ENCODE results near the gene SPATC1L. TPM values are rescaled to one million over a fixed set of nuclear protein-coding genes. Genes with fewer than 3 reads are reported as not detected.

The SPATC1L gene
- total RNA-seq, 1 donor from 2014 or later, result 8.6 TPM

DNA sequence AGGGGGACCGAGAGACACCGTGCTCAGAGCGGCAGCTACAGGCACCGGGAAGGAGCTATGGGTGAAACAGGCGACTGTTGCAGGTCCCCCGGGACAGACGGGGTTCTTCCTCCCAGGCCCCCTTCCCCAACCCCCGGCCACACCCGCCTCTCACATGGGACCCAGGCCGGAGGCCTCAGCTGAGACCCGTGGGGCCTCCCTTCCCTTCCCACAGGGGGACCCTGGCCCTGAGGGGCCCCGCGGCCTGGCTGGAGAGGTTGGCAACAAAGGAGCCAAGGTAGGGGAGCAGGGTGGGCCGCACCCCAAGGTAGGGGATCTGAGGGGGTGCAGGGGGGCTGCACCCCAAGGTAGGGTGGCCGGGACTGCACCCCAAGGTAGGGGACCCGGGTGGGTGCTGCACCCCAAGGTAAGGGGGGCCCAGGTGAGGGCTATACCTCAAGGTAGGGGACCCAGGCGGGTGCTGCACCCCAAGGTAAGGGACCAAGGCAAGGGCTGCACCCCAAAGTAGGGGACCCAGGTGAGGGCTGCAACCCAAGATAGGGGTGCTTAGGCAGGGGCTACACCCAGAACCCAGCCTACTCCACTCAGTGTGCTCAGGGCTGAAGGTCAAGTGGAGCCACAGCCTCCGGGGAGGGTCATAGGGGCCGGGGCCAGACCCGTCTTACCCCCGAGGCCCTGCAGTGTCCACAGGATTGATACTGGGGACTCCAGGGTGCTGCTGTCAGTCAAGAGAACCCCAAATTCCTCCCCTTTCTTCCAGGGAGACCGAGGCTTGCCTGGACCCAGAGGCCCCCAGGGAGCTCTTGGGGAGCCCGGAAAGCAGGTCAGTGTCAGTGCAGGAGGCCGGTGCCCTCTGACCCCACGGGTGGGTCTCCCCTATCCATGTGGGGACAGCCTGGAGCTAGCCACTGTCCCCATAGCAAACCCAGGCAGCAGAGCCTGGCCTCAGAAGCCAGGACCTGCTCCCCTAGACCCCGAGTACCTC lies 63.7 kb downstream of the SPATC1L start:
- H3K9me3 ChIP-seq, result no peaks in the 10 kb centered on the region
- peaks cover 71% of the 10 kb centered on the region for H3K36me3 ChIP-seq

DNA sequence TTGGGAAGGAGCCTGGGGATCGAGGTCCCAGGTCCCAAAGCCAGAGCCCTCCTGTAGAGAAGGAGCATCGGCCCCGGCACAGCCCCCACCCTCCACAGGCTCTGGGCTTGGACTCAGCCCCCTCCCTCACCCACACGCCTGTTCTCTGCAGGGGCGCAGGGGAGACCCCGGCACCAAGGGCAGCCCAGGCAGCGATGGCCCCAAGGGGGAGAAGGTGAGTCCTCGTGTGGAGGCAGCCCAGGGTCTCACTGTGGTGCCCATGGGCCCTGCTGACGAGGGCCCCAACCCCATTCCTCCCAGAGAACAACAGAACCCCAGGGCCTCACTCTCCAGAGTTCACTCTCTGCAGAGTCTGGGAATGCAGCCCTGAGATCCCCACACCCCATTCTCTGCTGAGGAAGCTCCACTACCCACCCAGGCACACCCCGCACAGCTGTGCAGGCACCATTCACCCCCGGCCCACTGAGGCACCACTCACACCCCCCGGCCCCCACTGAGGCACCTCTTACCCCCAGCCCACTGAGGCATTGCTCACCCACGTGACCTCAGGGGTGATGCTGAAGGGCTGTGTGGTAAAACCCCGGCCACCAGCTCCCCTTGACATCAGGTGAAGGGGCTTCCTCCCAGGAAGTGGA lies 64.5 kb downstream of the SPATC1L start:
- Histone ChIP-seq H3K27ac (no peak overlapping the region), H3K4me3 (no peak overlapping the region), H3K4me1 (no peaks in the 10 kb centered on the region), H3K27me3 (ENCODE audit: low read depth) (no peaks in the 10 kb centered on the region), H3K9me3 (peaks cover 4% of the 10 kb centered on the region), H3K36me3 (peaks cover 78% of the 10 kb centered on the region)
- no peak for ATAC-seq
- peak; percentile 34 for DNase-seq
- intact Hi-C loops (cut with DNase I), result no loop called here
- TF ChIP-seq, protein P1, sequence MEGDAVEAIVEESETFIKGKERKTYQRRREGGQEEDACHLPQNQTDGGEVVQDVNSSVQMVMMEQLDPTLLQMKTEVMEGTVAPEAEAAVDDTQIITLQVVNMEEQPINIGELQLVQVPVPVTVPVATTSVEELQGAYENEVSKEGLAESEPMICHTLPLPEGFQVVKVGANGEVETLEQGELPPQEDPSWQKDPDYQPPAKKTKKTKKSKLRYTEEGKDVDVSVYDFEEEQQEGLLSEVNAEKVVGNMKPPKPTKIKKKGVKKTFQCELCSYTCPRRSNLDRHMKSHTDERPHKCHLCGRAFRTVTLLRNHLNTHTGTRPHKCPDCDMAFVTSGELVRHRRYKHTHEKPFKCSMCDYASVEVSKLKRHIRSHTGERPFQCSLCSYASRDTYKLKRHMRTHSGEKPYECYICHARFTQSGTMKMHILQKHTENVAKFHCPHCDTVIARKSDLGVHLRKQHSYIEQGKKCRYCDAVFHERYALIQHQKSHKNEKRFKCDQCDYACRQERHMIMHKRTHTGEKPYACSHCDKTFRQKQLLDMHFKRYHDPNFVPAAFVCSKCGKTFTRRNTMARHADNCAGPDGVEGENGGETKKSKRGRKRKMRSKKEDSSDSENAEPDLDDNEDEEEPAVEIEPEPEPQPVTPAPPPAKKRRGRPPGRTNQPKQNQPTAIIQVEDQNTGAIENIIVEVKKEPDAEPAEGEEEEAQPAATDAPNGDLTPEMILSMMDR (IDR thresholded peaks at IDR 0.05), result no peak

More for the DNA sequence above, 63.7 kb downstream of the SPATC1L start:
- intact Hi-C loops (cut with DNase I), result no loop called here
- DNase-seq, result peak; percentile 33
- Histone ChIP-seq H3K4me3 (no peak overlapping the region), H3K27me3 (ENCODE audit: low read depth) (no peaks in the 10 kb centered on the region), H3K4me1 (no peaks in the 10 kb centered on the region), H3K27ac (no peak overlapping the region)
- ATAC-seq, result no peak
- TF ChIP-seq, protein P1 (IDR thresholded peaks at IDR 0.05), result no peak

DNA sequence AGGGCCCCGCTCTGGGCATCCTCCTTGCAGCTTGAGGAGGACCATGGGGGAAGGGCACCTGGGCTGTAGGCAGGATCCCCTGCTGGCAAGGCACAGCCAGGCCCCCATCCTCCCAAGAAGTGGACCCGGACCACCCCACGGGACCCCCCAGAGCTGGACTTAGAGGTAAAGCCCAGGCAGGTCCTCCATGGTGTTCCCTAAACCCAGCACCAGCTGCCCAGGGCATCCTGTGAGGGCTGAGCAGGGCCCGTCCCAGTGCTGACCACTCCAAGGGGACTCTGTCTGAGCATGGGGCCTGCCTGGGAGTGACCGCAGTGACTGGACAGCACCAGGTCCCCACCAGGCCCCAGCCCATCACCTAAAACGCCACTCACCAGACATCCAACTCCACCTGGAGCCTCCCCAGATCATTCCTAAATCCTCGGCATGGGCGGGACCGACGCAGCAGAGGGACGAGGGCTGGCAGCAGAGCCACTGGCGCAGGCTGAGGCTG lies 65.1 kb downstream of the SPATC1L start:
- intact Hi-C loops (cut with DNase I), result no loop called here
- peak; percentile 41 for DNase-seq

DNA sequence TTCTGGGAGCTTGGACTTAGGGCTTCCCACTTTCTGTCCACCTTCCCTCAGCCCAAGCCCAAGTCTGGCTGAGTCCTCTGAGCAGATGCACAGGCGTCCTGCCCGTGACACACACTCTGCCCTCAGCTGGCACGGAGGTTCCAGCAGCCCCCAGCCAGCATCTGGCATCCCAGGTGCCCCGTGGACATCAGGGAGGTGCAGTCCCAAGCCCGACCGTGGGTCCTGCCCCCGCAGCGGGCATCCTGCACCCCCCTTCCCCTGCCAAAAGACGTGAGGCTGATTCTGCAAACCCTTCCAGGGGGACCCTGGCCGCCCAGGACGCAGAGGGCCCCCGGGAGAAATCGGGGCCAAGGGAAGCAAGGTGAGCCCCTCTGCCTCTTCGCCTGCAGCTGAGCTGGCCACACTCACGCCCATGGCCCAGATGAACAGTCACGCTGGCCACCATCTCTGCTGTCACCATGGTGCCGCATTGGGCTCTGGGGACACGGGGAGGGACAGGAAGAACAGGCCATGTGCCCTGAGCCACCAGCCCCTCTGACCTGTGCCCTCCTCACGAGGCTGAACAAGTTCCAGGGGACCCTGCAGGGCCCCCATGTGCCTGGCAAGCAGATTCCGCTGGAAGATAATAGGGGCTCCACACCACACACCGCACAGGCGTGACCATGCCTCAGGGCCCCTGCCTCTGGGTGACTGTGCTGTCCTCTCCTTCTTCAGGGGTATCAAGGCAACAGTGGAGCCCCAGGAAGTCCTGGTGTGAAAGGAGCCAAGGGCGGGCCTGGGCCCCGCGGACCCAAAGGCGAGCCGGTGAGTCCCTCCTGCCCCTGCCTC lies 65.7 kb downstream of the SPATC1L start:
- H3K36me3 ChIP-seq, result peaks cover 89% of the 10 kb centered on the region
- no peak overlapping the region for H3K4me3 ChIP-seq
- ATAC-seq (no peak), DNase-seq (peak; percentile 35)
- H3K27me3 ChIP-seq (ENCODE audit: low read depth), result no peaks in the 10 kb centered on the region
- peaks cover 5% of the 10 kb centered on the region for H3K9me3 ChIP-seq
- H3K27ac ChIP-seq, result no peak overlapping the region
- TF ChIP-seq, protein P1 (IDR thresholded peaks at IDR 0.05), result no peak
- intact Hi-C loops (cut with DNase I), result no loop called here
- H3K4me1 ChIP-seq, result no peaks in the 10 kb centered on the region

More for the DNA sequence above, 65.1 kb downstream of the SPATC1L start:
- TF ChIP-seq, protein P1 (IDR thresholded peaks at IDR 0.05), result no peak
- ATAC-seq, result no peak
- Histone ChIP-seq H3K9me3 (peaks cover 5% of the 10 kb centered on the region), H3K36me3 (peaks cover 83% of the 10 kb centered on the region), H3K27me3 (ENCODE audit: low read depth) (no peaks in the 10 kb centered on the region), H3K27ac (no peak overlapping the region), H3K4me1 (no peaks in the 10 kb centered on the region), H3K4me3 (no peak overlapping the region)

Data from lower lobe of right lung (tissue), 2 donors.